ENCODE data around the gene SCGB1C1.
"Not testable (repeated sequence)": the region's sequence is repeated elsewhere in the genome, so short reads cannot be mapped to it uniquely, and the experiment has no call there.

Gene SCGB1C1

DNA sequence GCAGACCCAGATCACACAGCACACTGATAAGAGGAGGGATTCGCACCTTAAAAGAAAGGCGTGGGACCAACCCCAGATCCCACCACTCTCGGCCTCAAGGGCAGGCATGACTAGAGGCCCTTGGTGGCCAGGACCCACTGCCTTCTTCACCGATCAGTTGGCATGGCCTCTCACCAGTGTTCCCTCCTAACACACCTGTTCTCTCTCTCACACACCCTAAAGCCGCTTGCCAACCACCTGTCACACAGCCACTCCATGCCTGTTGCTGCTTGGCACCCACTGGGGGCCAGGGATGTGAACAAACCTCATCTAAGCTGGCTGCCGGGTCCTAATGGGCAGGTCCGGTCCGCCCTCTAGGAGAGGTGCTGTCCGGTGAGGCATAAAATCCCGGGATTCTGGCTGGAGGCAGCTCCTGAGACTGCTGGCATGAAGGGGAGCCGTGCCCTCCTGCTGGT is at the start of gene SCGB1C1:
Gene SCGB1C1 (plus strand): TSS at position 405 of the 455 bp plus-strand sequence. CDS start 22 bp downstream, at position 427.
- DNase-seq (ENCODE audit: low read depth in 2 of 2) = not testable (repeated sequence)

DNA sequence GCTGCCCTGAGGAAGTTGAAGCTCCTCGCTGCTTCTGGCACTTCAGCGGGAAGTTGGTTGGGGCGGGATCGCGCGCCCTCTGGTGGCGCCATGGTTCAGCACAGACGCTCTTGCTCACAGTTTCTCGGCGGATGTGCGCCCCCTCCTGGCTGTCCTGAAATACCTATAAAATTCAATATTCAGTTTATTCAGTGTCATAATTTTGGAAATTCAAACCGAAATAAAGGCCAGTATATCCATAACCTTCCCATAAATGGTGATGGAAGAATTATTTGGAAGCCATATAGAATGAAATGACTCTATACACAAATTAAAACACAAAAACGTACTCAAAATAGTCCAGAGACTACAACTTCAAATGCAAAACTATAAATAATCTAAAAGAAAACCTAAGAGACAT is 12.6 kb upstream of the SCGB1C1 start:
- DNase-seq (ENCODE audit: low read depth in 2 of 2) = not testable (repeated sequence)

DNA sequence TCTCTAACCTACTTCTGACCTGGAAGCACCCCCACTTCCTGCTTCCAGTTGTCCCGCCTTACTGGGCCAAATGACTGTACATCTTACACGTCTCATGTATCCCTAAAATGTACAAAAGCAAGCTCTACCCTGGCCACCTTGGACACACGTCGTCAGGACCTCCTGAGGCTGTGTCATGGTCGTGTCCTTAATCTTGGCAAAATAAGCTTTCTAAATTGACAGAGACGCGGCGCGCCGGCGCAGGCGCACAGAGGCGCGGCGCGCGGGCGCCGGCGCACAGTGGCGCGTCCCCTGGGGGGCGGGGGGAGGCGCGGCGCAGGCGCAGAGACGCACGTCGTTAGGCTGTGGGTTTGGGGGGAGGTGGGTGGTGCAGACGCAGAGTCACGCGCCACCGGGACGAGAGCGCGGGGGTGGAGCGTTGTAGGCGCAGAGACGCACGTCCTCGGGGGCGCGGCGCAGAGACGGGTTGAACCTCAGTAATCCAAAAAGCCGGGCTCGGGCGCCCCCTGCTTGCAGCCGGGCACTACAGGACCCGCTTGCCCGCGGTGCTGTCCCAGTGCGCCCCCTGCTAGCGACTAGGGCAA is 3.6 kb upstream of the SCGB1C1 start:
- DNase-seq (ENCODE audit: low read depth in 2 of 2) = not testable (repeated sequence)

GRCh38 chr11:189843-190311 is 3.0 kb upstream of the SCGB1C1 start:
- DNase-seq (ENCODE audit: low read depth in 2 of 2) = not testable (repeated sequence)

GRCh38 chr11:190546-190945 is 2.3 kb upstream of the SCGB1C1 start:
- not testable (repeated sequence) for DNase-seq (ENCODE audit: low read depth in 2 of 2)

DNA sequence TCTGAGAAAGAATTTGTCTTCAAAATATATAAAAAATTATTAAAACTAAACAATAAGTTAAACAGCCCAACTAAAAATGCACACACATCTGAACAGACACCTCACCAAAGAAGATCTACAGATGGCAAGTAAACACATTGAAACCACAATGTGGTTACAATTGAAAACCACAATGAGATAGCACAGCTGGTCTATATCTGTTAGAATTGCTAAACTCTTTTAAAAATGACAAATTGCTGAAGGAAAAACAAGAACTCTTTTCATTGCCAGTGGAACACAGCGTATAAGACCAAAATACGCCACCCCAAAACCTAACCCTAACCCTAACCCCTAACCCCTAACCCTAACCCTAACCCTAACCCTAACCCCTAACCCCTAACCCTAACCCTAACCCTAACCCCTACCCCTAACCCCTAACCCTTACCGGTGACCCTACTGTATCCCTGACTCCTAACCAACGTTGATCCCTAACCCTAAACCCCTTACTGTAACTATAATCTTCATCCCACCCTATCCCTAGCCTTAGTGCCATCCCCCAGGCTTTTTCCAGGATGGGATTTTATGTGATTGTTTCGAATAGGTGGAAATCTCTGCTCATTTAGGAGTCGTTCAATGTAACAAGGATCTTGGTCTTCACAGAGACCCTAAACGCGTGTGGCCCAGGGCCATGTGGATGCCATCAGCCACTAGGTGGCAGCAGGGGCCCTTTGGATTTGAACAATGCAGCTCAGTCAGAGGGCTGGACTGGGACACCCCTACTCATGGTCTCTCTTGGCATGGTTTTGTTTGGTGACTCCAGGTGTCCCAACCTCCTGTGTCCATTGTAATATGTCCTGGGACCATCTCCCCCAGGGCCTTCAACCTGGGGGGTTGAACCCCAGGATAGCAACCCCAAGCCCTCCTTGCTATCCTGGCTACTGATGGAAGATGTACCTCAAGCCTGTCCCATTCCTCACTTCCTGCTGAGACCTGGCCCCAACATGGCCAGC is 1.1 kb upstream of the SCGB1C1 start:
- not testable (repeated sequence) for DNase-seq (ENCODE audit: low read depth in 2 of 2)

GRCh38 chr11:193481-193880 is 603 bp downstream of the SCGB1C1 start:
- not testable (repeated sequence) for DNase-seq (ENCODE audit: low read depth in 2 of 2)

DNA sequence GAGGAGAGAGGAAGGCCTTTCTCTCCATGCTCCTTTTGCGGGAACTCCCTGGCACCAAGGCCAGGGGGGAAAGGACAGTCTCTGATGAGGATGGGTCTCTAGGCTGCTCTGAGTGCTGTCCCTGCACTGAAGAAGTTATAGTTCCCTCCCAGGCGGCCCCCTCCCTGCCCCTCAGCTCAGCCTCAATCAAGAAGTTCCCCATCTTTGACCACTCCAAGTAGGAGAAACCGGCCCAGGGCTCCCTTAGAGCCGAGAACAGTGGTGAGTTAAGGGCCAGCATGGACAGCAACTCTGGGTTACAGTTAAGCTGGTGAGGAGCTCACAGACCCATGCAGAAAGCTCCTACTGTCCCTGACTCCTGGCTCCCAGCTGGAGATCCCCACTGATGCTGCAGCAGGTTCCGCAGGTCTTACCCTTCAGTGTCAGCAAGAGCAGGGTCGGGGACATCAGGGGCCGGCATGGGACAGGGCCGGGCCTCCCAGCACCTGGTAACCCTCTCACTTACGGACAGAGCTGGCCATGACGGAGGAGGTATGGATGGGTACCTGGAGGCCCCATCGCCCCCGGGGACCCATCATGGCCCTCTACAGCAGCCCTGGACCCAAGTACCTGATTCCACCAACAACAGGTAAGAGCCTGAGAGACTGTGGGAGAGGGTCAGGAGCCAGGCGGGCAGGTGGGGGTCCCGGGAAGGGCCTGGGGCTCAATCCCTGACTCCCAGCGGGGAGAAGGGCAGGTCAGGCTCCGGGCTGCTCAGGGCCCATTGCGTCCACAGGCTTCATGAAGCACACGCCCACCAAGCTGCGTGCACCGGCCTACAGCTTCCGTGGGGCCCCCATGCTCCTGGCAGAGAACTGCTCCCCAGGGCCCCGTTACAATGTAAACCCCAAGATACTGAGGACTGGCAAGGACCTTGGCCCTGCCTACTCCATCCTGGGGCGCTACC is 4.2 kb downstream of the SCGB1C1 start:
- no peak for DNase-seq (ENCODE audit: low read depth in 2 of 2)

DNA sequence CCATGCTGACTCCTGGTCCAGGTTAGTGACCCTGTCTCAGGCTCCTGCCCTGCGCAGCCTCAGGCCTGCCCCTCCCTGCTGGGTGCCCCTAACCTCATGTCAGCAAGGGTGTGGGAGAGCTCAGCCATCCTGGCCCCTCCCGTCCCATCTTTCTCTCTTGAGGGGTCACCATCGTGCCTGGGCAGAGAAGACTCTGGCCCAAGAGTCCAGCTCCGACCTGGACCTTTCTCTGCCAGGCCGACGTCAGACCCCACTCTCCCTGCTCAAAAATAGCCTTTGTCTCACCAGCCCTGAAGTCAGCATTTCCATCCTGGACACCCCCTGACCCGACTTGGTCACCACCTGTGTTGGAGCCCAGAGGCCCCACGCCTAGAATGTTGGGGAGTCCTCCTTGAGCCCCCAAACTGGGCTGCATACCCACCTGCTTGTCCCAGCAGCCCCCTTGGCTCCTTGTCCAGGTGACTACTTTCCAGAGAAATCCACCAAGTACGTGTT is 4.9 kb downstream of the SCGB1C1 start:
- no peak for DNase-seq (ENCODE audit: low read depth in 2 of 2)

DNA sequence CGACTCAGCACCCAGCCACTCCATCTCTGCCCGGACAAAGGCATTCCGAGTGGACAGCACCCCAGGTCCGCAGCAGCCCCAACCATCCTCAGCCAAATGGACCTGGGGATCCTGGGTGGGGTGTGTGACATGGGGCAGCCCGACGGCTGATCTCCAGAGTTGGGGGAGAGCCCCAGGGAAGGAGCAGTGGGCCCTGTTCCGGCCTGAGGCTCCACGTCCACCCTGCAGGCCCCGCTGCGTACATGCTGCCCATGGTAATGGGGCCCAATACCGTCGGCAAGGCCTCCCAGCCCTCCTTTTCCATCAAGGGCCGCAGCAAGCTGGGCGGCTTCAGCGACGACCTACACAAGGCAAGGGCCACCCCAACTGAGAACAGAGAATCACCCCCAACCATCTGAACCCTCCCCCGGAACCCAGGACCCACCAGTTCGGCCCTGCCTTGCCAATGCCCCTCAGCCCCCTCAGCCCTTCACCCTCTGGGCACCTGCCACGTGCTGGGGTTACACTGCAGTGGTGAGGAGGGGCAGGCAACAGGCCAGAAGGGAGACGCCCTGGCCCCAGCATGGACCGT is 5.4 kb downstream of the SCGB1C1 start:
- DNase-seq (ENCODE audit: low read depth in 2 of 2) = no peak

- no peak for DNase-seq (ENCODE audit: low read depth in 2 of 2)
Measured at GRCh38 chr11:199004-199581, 6.2 kb downstream of the SCGB1C1 start.

DNA sequence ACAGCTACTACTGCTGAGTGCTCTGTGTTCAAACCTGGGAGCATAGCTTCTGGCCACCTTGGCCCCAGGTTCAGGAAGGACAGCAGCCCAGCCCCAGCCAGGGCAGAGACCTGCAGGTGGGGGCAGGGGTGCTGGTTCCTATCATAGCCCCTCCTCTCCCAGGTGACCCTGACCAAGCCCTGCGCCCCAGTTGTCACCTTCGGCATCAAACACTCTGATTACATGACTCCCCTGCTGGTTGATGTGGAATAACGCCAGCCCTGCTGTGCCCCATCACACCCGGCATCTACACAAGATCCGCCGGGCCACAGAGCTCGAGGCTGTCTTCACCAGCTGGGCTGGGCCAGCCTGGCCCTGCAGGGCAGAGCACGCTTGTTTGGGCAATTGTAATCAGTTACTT is 6.9 kb downstream of the SCGB1C1 start:
- no peak for DNase-seq (ENCODE audit: low read depth in 2 of 2)

DNA sequence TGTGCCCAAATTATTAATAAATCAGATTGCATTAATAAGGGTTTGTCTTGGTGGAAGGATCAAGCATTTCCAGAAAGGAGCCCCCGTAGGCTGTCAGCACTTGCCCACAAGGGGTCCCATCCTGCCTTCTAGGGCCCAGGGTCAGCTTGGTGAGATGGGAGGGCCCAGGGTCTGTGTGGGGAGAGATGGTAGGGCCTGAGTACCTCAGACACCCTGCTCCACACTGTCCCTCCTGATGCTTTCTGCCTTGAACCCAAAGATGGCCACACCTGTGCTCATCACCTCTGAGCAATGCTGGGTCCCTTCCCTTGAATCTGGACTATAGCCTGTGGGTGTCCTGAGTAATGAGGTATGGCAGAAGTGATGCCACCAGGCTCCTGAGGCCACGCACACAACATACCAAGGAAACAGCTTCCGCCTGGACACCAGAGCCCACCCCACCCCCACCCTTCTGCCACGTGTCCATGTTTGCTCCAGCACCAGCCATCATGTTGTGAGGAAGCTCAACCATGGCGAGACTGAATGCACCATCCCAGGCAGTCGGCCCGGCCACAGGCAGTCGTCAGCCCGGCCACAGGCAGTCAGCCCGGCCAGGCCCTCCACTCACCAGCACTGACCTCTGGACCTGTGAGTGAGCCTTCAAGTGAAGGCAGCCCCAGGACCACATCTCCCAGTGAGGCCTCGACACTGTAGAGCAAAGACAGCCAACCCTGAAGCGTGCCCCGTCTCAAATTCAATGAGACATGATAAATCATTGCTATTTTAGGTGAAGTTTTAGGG is 7.5 kb downstream of the SCGB1C1 start:
- no peak for DNase-seq (ENCODE audit: low read depth in 2 of 2)

- DNase-seq (ENCODE audit: low read depth in 2 of 2) = no peak
Measured at GRCh38 chr11:201966-202365, 9.1 kb downstream of the SCGB1C1 start.

- no peak for DNase-seq (ENCODE audit: low read depth in 2 of 2)
Measured at GRCh38 chr11:202490-202889, 9.6 kb downstream of the SCGB1C1 start.

GRCh38 chr11:203056-203944 is 10.4 kb downstream of the SCGB1C1 start:
- no peak for DNase-seq (ENCODE audit: low read depth in 2 of 2)

DNA sequence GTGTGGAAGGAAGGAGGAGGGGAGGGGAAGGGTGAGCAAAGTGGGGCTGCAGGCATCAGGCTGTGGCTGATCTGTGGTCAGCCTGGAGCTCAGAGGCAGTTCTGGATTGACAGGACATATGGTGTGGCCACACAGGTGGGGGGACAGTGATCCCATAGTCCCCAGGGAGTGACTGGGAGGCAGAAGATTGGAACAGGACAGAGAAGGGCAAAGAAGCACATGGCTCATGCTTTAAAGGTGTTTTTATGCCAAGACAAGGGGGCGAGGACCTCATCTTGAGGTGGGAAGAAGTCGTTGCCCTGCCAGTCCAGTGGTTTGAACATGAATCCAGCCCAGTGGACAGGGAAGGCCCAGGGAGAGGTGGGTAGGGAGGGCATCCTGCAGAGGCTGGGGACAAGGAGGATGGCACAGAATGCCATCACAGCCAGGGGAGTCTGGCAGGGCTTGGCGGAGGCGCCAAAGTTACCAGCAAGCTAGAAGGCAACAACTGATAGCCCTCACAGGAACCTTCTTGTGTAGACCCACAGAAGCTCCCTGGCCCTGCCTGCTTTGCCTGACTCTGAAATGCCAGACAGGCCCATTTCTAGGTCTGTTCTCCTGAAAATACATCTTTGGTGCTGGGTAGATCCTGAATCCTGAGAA is 11.2 kb downstream of the SCGB1C1 start:
- no peak for DNase-seq (ENCODE audit: low read depth in 2 of 2)

GRCh38 chr11:204587-205109 is 11.8 kb downstream of the SCGB1C1 start:
- no peak for DNase-seq (ENCODE audit: low read depth in 2 of 2)

Data from fibroblast of skin of left quadriceps (primary cell).